Peyer's patch (tissue), 4 donors: Measurements from ENCODE around the gene IMMP2L.

Experiments
- POLR2A ChIP-seq, 2 donors: fragments of 450-650 bp; IDR thresholded peaks; one replicate each; pipeline ENCODE4 v1.5.1; 2017; ENCODE audit warnings: antibody characterized with exemption in 2 of 2, mild to moderate bottlenecking in 2 of 2, moderate library complexity in 2 of 2
- TF ChIP-seq, protein P1 (sequence below), 6 experiments: fragments of 450-650 bp in 4 of 6; fragments of 200-600 bp in 2 of 6; sonication (generic) in 1 of 6; IDR thresholded peaks; one replicate each; pipeline ENCODE4 v1.5.1; 2017 to 2019; ENCODE audit warnings: antibody characterized with exemption in 6 of 6, mild to moderate bottlenecking in 3 of 6, moderate library complexity in 1 of 6

DNA sequence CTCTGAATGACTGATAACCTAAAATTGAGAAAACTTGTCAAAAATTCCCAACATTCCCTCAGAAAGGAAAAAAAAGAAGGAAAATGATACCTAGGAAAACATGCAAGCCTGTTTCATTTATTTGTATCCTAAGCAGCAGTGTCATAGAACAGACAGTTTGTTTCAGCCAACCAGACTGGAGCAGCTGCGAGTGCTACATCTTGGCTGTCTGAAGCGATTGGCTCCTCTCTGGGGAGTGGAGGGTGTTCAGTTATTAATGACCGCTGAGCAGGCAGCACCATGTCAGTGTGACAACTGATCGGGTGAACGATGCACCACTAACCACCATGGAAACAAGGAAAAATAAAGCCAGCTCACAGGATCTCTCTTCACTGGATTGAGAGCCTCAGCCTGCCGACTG is 471.4 kb downstream of the IMMP2L start, which contains the start of gene LRRN3:
- TF ChIP-seq POLR2A (IDR thresholded peaks at IDR 0.05), result no peak
- TF ChIP-seq, protein P1, sequence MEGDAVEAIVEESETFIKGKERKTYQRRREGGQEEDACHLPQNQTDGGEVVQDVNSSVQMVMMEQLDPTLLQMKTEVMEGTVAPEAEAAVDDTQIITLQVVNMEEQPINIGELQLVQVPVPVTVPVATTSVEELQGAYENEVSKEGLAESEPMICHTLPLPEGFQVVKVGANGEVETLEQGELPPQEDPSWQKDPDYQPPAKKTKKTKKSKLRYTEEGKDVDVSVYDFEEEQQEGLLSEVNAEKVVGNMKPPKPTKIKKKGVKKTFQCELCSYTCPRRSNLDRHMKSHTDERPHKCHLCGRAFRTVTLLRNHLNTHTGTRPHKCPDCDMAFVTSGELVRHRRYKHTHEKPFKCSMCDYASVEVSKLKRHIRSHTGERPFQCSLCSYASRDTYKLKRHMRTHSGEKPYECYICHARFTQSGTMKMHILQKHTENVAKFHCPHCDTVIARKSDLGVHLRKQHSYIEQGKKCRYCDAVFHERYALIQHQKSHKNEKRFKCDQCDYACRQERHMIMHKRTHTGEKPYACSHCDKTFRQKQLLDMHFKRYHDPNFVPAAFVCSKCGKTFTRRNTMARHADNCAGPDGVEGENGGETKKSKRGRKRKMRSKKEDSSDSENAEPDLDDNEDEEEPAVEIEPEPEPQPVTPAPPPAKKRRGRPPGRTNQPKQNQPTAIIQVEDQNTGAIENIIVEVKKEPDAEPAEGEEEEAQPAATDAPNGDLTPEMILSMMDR (IDR thresholded peaks at IDR 0.05), result no peak
